Endometrium (tissue), 2 donors: ENCODE data around the gene MMP7.
A peak's percentile ranks its signal among the peaks of the same experiment; 100 is the strongest.
"Not testable (repeated sequence)": the region's sequence is repeated elsewhere in the genome, so short reads cannot be mapped to it uniquely, and the experiment has no call there.

Experiments used
- FAIRE-seq: peaks from 2 replicates; lab custom pipeline; 2012; peaks lifted over from hg19 to GRCh38; lab: Jason Lieb, UNC
- donor health status: control.
- donor health status: control.

MMP7 gene

DNA sequence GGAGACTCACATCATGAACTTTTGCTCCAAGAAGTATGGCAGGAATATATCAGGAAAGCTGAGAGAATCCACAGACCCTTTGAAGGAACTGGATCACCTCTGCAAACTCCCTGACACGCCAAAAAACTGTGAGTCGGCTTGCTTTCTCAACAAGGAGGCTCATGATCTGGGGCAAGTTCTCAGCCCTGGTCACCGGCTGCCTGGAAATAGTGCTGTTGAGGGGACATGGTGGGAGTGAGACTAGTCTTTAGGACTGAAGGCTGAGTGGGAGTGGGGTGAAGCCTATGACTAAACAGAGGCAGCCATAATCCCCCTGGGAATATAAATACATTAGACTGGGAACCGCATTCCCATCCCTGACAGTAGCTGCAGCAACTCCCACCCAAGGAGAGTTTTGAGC lies 8.4 kb upstream of the MMP7 start:
- no peak for FAIRE-seq

- no peak for FAIRE-seq
These were observed 3.8 kb upstream of the MMP7 start for GRCh38 chr11:102534261-102534872.

GRCh38 chr11:102528618-102529017 lies 1.9 kb downstream of the MMP7 start:
- FAIRE-seq: no peak

GRCh38 chr11:102527684-102528083 lies 2.9 kb downstream of the MMP7 start:
- FAIRE-seq: no peak

DNA sequence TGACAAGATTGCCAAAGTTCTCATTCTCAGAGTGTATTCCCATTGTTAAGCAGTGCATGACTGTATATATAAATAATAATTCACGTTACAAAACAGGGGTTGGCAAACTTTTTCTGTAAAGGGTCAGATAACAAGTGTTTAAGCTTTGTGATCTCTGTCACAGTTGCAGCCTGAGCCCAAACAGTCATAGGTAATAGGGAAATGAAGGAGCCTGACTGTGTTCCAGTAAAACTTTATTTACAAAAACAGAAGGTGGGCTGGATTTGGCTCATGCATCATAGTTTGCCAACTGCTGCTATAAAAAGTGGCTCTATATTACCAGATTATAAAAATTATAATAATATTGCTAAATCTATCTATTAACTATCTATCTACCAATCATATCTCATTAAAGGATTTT lies 3.5 kb downstream of the MMP7 start:
- FAIRE-seq: no peak

DNA sequence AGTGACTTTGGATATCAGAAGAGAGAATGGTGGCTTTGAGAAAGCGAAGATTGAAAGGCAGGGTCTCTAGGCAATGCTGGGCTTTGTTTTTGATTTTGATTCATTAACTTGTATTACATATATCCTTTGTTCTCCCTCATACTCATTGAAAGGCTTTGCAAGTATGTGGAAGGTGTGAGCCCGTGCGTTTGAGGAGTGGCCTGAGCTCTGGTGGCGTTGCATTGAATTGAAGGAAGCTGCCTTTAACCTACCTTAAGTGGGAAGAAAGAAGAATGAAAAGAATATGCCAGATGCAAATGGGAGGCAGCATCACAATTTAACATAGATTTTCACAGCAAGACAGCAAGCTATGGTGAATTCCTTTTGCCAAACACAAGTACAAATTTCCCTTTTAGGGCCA lies 6.7 kb downstream of the MMP7 start:
- FAIRE-seq: no peak

DNA sequence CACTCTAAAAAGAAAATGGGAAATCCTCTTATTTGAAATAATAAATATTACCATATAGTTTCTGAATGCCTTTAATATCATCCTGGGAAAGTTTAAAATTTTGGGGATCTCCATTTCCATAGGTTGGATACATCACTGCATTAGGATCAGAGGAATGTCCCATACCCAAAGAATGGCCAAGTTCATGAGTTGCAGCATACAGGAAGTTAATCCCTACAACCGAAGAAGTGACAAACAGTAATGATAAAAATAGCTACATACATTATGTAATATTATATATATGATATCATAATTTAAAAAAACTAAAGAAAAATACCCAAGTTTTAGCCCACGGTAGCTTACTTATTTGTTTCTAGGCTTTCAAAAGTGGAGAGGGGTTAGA lies 7.4 kb downstream of the MMP7 start:
- FAIRE-seq: no peak

DNA sequence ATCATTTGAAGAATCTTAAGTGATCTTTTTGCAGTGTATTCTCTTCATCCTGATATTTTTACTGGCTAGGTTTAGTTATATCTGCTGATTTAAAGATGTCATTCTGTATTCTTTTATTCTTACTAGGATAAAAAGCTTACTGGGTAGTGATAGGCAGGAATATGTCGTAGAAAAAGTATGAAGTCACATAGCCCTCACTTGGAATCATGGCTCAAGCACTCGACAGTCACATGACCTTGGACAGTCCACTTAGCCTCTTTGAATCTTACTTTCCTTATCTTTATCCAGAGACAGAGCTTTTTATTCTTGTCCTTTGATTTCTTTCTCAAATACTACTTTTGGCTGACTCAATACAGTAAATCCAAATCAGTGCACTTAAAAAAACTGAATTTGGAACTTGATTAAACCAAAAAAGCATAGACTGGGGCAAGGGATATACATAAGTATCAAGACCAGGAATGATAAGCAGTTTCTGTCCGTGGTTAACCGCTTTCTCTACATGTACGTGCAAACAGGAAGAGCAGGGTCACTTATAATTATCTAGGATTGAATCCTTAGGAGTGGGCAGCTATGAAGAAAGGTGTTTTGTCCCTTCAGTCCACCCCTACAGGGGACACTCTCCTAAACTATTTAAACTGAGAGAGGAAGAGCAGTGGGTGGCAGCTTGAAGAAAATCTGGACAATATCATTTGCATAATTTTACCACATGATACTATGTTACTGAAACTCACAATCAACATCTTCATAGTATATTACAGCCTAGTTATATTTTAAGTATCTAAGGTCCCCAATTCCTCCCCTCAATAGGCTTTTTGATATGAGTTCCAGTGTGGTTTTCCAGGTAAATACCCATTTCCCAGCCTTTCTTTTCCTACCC lies 8.0 kb downstream of the MMP7 start:
- no peak for FAIRE-seq

DNA sequence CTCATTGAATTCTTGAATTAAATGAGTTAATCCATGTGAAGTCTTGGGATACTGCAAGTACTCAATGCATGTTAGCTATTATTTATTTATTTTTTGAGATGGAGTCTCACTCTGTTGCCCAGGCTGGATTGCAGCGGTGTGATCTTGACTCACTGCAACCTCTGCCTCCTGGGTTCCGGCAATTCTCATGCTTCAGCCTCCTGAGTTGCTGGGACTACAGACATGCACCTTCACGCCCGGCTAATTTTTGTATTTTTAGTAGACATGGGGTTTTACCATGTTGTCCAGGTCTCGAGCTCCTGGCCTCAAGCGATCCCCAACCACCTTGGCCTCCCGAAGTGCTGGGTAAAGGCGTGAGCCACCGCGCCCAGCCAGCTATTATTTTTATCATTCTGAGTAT lies 9.4 kb downstream of the MMP7 start:
- no peak for FAIRE-seq

DNA sequence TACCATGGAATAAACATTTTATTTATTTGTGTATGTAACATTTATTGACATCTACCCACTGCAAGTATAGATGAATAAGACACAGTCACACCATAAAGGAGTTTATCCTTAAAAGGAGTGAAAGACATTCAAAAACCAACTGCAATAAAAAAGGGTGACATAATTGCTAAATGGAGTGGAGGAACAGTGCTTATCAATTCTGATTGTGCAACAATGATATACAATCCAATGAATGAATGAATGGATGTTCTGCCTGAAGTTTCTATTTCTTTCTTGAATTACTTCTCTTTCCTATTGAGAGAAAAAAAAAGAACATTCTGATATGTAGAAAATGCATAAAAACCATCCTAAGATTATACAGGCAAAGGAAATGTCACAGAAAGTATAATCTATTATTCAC lies 10.0 kb downstream of the MMP7 start:
- no peak for FAIRE-seq

GRCh38 chr11:102518296-102519094 lies 12.1 kb downstream of the MMP7 start:
- no peak for FAIRE-seq

- no peak for FAIRE-seq
These were observed 12.9 kb downstream of the MMP7 start for GRCh38 chr11:102517670-102518069.

DNA sequence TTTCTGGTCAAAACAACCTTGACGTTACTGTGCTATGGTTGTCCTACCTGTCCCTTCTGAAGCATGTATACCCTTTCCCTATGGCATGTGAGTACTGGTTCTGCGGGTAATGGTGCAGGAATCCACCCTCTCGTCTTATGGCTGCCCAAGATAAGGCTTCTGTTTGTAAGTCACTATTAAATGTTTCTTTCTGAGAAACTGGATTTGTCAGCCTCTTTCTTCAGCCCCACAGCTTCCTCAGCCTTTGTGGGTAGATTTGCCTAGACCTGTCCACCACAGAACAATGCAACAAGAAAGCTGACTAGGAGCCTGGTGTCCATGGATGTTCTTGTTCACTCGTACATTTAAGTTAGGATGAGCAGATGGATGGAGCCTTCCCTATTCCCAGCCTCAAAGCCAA lies 14.4 kb downstream of the MMP7 start:
- no peak for FAIRE-seq

DNA sequence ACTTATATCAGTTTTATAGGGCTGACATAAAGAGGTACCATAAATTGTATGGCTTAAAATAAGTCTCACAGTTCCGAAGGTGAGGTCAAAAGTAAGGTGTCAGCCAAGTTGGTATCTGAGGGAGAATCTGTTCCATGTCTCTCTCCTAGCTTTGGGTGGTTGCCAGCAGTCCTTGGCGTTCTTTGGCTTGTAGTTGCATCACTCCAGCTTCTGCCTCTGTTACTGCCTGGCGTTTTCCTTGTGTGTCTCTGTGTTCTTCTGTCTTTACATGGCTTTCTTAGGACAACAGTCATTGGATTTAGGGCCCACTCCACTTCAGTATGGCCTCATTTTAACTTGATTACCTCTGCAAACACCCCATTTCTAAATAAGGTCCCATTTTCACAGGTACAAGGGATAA lies 16.7 kb downstream of the MMP7 start:
- no peak for FAIRE-seq

GRCh38 chr11:102510439-102511135 lies 20.0 kb downstream of the MMP7 start:
- FAIRE-seq: no peak

- FAIRE-seq: not testable (repeated sequence)
These were observed 27.7 kb downstream of the MMP7 start for GRCh38 chr11:102502831-102503230.

- no peak for FAIRE-seq
These were observed 29.7 kb downstream of the MMP7 start for GRCh38 chr11:102500829-102501228.

DNA sequence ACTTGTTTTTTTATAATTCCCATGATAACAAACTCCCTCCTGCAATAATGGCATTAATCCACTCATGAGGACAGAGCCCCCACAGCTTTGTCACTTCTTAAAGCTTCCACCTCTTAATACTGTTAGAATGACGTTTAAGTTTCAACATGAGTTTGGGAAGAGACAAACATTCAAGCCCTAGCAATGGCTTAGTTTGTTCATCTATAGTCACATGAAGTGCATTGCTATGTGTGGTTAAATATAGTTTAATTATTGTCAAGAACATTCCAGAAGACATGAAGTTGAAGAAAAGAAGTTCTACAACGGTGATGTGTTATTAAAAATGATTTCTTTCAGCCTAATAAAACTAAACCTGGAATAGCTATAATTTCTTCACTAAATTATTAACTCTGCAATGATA lies 30.6 kb downstream of the MMP7 start:
- no peak for FAIRE-seq

GRCh38 chr11:102499151-102499550 lies 31.4 kb downstream of the MMP7 start:
- FAIRE-seq: no peak

DNA sequence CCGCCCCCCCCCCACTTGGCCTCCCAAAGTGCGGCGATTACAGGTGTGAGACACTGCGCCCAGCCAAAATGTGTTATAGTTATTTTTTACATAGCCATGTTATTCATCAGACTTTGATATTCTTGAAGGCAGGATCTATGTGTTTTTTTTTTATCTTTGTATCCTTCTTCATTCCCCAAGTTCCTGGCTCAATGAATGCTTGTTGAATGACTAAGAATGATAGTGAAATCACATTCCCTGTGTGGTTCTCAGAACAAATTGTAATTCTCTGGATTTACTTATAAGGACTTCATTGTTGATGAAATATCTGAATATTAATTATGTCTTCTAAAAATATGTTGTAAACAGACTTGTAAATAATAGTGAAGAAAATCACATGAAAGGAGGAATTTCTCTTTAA lies 33.5 kb downstream of the MMP7 start:
- FAIRE-seq: no peak

DNA sequence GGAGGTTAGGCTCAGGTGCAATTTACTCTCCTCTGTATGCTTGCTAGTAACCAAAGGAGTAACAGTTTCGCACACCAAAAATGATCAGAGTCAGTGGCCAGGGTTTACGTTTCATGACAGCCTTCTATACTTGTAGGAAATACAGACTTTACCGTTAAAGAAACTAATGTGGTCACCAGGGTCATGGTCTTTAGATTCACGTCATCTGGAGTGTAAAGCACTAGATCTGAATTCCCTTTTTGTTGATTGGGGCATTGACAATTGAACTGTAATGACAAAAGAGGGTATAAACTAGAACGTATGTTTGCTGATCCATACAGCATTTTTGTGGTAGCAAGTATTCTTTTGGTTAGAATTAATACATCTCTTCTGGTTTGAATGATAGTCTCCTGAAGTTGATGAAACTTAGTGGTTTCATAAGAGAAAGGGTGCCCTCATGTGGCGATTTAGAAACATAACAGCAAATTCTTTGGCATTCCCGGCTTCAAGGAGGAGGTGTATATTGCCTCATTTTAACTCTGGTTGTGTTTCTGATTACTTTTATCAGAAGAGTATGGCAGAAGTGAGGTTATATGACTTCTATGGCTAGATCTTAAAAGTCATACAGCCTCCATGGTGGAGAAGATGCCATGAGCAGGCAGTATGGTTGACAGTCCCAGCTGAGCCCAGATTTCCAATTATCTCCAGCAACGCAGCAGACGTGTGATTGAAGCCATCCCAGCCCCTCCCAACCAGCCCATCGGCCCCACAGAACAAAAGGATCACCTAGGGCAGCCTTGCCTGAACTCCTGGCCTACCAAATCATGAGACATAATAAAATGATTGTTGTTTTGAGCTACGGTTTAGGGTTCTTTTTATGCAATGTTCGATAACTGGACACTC lies 35.1 kb downstream of the MMP7 start:
- FAIRE-seq: peak; percentile 95
